GM13977 (cell line): Measurements from ENCODE around the gene SMKR1.

ENCODE experiments used
- DNase-seq: peaks from one replicate; pipeline ENCODE4 v3.0.0; 2012; ENCODE audit warnings: low spot score
- in situ Hi-C: fragments of 300-500 bp; cut with MboI; formaldehyde crosslinking; loops from one replicate; pipeline ENCODE4 v1.12.0; 2022; ENCODE audit warnings: low sequenced_read_pairs, low pct_unique_long_range_greater_than_20kb, mixed read lengths, inconsistent platforms; ENCODE audit not compliant: unreplicated experiment
- TF ChIP-seq, protein P1 (sequence below): IDR thresholded peaks from 2 replicates; pipeline ENCODE4 v1.5.1; 2012; ENCODE audit warnings: mild to moderate bottlenecking, control low read depth; ENCODE audit not compliant: insufficient read depth; ENCODE audit errors: extremely low read depth, missing control alignments

Gene SMKR1

DNA sequence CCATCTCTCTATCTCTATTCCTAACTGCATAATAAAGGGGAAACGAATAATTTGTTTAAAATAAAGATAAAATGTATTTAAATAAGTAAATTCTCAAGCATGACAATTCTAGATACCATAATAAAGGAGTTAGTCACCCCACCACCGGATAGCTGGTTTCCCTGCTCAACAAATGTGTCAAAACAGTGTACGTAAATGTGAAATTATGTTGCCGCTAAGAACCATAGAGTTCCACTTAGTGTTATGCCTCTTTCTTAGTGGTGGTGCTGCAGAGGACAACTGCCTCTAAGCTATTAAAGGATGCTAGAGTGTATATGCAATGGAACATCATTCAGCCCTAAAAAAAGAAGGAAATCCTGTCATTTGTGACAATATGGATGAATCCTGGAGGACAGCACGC, 42.4 kb downstream of the SMKR1 start:
- DNase-seq, result no peak
- in situ Hi-C loops, result no loop called here
- TF ChIP-seq, protein P1, sequence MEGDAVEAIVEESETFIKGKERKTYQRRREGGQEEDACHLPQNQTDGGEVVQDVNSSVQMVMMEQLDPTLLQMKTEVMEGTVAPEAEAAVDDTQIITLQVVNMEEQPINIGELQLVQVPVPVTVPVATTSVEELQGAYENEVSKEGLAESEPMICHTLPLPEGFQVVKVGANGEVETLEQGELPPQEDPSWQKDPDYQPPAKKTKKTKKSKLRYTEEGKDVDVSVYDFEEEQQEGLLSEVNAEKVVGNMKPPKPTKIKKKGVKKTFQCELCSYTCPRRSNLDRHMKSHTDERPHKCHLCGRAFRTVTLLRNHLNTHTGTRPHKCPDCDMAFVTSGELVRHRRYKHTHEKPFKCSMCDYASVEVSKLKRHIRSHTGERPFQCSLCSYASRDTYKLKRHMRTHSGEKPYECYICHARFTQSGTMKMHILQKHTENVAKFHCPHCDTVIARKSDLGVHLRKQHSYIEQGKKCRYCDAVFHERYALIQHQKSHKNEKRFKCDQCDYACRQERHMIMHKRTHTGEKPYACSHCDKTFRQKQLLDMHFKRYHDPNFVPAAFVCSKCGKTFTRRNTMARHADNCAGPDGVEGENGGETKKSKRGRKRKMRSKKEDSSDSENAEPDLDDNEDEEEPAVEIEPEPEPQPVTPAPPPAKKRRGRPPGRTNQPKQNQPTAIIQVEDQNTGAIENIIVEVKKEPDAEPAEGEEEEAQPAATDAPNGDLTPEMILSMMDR, result no peak

DNA sequence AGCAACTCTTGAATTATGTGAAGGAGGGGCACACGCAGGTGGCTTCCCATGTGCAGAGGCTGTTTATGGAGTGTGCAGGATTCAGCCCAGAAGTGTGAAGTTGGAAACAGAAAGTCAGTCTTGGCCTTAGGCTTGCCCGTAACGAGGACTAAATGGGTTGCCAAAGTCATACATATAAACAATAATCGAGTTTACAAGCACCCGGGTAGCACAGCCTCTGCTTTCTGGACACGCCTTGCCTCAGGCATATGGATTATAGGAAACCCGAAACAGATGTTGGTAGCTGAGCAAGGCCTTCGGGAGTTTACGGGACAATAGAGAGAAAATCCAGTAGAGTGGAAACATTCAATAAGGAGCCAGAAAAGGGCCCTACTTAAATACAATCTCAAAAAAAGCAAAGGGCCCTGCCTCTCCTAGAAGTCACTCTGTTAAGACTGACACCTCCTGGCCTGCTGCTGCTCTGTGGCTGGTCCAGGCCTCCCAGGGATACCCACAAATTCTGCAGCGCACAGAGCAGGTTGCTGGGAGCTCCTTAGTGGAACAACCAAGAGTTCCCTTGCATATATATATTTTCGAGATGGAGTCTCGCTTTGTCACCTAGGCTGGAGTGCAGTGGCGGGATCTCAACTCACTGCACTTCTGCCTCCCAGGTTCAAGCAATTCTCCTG, 48.5 kb downstream of the SMKR1 start:
- TF ChIP-seq, protein P1, result no peak
- no peak for DNase-seq

DNA sequence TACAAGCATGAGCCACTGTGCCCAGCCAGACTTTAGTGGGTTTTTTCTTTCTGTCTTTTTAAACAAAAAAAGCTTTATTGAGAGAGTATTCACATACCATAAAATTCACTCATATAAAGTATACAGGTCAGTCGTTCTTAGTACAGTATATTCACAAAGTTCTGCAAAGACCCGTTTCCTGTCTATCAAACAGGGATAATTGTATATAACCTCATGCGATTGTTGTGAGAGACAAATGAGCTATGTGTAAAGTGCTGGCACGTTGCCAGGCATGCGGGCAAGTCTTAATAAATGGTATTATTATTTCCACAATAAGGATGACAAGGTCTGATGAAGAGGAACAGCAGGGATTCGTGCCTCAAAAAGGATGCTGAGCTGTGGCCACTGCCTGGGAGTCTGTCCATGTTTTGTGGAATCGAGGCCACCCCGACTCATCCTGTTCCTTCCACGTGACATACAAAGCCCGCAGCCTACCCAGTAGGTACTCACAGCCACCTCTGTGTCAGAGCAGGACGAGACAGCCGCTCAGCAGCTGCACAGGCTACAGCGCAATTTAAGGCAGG, 51.6 kb downstream of the SMKR1 start:
- TF ChIP-seq, protein P1, result no peak
- in situ Hi-C loops, result no loop called here
- no peak for DNase-seq

More for the DNA sequence above, 48.5 kb downstream of the SMKR1 start:
- in situ Hi-C loops, result no loop called here

DNA sequence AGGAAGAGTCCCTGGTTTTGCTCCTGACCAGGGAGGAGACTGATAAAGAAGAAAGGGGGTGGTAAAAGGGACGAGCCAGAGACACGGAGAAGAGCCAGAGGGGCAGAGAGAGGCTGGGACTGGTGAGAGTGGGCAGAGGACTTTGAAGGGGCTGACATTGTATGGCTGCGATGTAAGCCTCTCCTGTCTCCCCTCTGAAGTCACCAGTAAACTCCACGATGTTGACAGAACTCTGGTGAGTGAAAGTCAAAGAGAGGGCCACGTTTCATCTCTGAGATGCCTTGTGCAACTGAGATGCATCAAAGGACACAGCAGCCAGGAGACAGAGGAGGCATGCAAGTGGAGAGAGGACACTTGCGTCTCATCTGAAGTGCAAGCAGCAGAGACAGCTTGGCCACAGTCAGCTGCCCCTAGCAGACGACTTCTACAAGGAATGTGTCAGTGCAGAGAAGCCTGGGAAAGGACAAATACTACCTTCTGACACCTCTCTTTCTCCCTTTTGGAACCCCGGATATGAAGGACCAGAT, 54.3 kb downstream of the SMKR1 start:
- no peak for DNase-seq
- TF ChIP-seq, protein P1, result no peak
- in situ Hi-C loops, result no loop called here

DNA sequence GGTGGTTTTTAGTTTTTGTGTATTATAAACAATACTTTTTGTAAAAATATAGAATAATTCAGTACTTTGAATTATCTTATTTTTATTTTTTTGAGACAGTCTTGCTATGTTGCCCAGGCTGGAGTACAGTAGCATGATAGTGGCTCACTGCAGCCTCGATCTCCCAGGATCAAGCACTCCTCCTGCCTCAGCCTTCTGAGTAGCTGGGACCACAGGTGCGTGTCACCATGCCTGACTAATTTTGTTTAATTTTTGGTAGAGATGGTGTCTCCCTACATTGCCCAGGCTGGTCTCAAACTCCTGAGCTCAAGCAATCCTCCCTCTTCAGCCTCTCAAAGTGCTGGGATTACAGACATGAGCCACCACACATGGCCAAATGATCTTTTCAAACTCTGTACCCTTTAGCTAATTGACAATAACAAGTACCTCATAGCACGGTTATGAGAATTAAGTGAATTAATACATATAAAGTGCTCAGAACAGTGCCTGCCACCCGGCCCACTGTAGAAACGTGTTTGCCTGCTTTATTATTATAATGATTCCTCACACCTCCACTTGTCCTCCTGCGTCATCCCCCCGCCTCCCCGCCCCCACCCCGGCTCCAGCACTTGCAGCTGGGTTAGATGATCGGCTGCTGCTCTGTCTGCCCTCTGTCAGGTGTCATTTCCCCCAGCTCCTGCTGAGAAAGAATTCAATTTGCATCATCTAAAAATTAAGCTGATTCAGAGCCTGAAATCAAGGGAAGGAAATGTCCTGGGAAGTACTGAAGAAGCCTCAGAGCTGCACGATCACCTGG, 55.6 kb downstream of the SMKR1 start:
- no peak for DNase-seq
- TF ChIP-seq, protein P1, result no peak
- in situ Hi-C loops, result no loop called here

DNA sequence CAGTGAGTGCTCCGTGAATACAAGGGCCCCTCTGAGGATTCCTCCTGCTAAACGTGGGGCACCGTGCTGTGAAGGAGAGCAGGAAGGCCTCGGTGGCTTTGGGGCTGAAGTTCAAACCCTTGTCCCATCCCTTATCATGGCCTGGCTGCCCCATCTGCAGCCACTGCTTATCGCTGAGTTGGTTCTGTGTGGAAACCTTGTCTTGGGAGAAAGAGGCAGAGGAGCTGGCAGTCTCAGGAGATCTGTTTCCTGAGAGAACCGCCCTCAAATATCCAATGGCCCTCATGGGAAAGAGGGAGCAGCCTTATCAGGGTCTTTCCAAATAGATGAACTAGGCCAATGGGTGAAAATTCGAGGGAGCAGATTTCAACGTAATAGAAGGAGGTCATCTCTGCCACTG, 57.2 kb downstream of the SMKR1 start:
- no peak for DNase-seq
- TF ChIP-seq, protein P1, result no peak
- in situ Hi-C loops, result no loop called here
